GM18868 (cell line): Measurements from ENCODE around the gene HMGB2.

Experiments
- ATAC-seq: cut with Tn5 transposase; IDR thresholded peaks from one replicate; pipeline ENCODE4 v1.9.1; 2021; ENCODE audit warnings: mild to moderate bottlenecking, moderate library complexity; ENCODE audit not compliant: unreplicated experiment

HMGB2 gene

DNA sequence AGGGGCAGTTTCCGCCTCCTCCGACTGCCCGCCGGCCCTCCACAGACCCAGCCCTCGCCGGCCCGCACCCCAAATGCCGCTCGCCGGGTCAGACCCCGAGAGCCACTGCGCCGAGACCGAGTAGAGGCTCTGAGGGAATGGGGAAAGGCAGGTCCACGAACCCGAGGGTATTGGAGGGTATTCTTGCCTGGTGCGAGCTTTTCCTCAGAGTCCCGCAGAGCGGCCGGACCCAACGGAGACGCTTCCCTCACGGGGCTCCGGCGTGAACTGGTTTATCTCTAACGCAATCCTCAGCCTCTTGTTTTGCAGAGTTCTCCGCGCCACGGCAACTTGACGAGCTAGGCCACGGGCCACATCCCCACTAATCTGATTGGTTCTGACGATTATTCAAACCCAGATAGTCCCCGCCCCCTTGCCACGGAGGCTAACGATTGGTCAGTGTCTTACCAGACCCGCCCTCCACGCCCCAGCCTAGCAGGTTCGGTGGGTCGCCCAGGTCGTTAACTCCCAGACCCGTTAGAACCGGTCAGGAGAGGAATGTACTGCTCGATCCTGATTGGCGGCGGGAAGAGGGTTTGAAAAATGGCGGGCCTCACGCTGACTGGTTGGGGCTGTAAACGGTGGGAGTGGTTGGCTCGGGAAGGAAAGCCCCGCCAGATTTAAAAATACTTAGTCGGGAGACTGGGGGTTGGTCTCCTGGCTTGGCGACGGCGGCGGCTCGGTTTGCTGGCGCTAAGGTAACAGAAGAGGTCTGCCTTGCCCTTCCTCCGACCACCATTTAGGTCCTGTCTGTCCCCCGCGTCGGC, at the start of gene HMGB2:
Gene HMGB2, minus strand, starts transcription at position 274 of the 806 bp plus-strand sequence. CDS start 709 bp downstream, outside the sequence.
- ATAC-seq, result peak; percentile 90

- no peak for ATAC-seq
These were observed 48.2 kb upstream of the HMGB2 start for GRCh38 chr4:173382349-173382748.

DNA sequence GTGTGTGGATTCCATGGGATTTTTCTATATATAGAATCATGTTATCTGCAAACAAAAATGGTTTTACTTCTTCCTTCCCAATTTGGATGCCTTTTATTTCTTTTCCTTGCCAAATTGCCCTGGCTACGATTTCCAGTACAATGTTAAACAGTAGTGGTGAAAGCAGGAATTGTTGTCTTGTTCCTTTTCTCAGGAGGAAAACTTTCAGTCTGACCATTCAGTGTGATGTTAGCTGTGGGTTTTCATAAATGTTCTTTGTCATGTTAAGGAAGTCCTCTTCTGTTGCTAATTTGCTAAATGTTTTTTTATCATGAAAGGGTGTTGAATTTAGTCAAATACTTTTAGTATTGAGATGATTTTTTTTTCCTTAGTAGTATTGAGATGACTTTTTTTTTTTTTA, 47.5 kb upstream of the HMGB2 start:
- no peak for ATAC-seq

DNA sequence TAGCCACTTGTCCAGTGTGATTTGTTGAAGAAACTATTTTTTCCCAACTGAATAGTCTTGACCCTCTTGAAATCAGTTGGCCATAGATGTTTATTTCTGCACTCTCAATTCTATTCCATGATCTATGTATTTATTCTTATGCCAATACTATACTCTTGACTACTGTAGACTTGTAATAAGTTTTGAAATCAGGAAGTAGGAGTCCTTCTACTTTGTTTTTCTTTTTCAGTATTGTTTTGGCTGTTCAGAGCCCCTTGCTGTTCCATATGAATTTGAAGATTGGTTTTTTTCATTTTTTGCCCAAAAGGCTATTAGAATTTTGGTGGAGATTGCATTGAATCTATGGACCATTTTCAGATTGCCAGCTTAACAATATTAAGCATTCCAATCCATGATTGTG, 46.8 kb upstream of the HMGB2 start:
- peak; percentile 68 for ATAC-seq

DNA sequence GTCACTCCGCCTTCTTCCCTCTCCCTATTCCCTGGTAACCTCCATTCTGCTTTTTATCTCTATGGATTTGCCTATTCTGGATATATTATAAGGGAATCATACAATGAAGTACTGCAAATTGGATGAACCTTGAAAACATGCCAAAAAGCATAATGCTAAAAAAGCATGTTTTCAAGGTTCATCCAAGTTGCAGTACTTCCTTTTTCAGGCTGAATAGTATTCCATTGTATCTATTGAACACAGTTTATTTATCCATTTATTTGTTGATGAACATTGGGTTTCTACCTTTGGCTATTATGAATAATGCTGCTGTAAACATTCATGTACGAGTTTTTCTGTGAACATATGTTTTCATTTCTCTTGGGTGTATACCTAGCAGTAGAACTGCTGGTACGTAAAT, 45.8 kb upstream of the HMGB2 start:
- no peak for ATAC-seq

DNA sequence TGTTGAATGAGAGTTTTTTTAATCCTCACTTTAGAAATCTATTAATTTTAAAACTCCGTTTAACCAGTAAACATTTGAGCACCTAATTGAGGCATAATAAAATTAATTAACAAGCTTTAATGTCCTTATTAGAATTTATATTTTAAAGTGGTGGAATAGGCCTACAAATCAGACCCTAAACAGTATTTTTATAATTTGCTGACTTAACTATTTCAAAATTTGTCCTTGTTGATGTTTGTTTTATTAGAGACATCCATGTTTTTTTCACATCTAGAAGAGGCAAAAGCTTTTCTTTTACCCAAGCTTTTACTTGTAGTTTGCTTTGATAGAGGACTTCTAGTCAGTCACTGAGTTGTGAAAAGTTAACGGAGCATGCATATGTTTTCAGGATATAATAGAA, 40.4 kb upstream of the HMGB2 start:
- ATAC-seq, result no peak

DNA sequence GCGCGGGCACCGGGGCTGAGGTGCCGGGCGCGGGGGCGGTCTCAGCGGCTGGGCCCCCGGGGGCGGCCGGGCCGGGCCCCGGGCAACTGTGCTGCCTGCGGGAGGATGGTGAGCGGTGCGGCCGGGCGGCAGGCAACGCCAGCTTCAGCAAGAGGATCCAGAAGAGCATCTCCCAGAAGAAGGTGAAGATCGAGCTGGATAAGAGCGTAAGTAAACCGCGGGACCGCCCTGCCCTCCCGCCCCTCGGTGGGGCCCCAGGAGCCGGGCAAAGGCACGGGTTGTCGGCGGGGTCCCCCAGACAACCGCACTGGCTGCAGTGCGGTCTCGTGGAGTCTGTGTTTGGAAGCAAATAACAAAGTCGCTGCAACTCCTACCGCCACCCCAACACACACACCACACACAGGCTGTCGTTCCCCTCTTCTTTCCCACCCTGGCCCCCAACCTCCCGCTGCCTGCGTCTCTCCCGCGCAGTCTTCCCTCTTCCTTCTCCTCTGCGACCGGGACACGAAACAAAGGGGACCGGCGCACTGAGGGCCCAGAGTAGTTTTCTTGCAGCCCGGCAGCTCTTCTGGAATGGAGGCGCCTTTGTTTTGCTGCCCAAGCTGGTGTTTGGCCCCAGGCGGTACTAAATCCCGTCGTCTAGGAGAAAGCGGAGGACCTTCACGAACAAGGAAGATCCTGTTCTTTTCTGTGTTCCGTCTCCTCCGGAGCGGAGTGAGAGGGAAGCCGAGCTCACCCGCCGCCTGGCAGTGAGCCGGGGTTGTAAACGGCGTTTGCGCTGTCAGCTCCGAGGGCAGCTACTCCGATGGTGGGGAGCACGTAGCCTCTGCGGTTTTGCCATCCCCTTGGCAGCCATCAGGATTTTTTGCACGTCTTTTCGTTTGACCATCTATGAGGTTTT, 37.4 kb upstream of the HMGB2 start:
- peak; percentile 14 for ATAC-seq

- ATAC-seq, result peak; percentile 66
These were observed 36.5 kb upstream of the HMGB2 start, which contains the start of gene SAP30 for GRCh38 chr4:173370477-173371291. SAP30 (plus strand) TSS chr4:173370954; CDS start chr4:173371183, 229 bp downstream.

DNA sequence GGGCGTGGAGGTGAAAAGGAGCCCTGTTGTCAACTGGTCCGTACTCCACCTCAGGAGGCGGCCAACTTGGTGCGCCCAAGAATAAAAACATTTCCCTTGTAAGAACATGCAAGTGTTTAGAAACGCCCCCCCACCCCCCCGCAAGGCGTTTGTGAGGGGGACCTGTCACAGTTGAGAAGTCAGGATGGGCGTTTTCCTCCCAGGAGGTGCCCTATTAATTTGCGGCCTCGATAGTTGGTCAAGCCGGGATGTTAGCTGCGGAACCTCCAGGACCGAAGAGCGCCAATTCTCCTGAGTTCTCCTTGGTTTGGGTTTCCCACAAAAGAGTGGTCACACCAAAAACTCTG, 35.9 kb upstream of the HMGB2 start:
- peak; percentile 2 for ATAC-seq

DNA sequence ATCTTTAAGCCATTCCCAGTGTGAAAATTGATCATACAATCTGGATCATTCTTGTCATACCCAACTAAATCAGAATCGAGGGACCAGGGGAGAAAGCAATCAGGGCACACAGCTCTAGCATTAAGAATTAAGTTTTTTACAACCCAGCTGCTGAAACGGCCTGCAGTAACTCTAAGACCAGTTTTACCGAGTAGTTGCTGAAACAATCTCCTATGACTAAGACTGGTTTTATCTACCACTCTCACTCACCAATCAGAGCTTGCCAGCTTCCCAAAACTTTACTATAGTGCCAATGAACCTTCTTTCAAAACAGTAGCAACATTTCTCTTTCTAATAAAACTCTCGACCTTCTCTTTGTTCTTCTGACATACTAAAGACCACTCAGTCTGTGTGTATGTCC, 33.8 kb upstream of the HMGB2 start:
- ATAC-seq, result no peak

DNA sequence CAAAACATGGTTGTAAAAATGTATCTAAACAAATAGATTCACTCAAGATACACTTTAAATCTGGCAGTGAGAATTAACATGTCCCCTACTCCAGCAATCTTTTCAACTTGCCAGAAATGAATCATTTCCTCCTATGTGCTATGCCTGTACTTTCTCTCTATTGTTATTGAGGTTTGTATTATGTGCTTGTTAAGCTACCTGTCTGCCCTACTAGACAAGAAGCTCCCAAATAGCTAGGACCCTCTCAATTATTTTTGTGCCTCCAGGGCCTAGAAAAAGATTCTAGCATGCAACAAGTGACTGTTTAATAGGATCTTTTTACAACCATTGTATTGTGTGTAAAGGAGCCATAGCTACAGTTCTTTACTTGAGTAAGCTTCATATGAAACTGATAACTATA, 33.1 kb upstream of the HMGB2 start:
- peak; percentile 27 for ATAC-seq

- ATAC-seq, result no peak
These were observed 31.3 kb upstream of the HMGB2 start for GRCh38 chr4:173365359-173365996.

- no peak for ATAC-seq
These were observed 28.5 kb upstream of the HMGB2 start for GRCh38 chr4:173362666-173363065.

- no peak for ATAC-seq
These were observed 26.5 kb upstream of the HMGB2 start for GRCh38 chr4:173360587-173361221.

DNA sequence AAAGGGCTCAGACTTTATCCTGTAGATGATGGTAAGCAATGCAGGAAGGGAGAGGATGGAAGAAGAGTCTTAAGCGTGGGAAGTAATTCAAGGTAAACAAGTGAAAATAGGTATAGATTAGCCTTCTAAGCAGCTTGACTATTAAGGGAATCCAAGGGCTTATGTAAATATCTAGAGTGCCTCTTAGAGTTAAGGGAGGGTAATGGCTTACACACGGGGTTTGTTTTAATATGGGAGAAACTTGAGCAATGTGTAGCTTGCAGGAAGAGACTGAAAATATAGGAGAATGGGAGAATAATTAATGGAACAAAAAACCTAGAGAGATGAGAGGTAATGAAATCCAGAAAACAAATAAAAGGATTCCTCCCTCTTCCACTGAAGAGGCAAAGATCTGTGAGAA, 23.8 kb upstream of the HMGB2 start:
- ATAC-seq, result no peak

DNA sequence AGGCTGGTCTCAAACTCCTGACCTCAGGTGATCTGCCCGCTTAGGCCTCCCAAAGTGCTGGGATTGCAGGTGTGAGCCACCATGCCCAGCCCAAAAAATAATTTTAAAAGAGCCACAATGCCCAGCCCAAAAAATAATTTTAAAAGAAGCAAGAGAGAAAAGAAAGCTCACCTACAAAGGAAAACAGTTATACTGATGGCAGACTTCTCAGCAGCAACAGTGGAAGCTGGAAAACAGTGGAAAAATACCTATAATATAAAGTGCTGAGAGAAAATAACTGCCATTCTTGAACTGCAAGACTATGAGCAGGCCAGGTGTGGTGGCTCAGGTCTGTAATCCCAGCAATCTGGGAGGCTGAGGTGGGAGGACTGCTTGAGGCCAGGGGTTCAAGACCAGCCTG, 13.3 kb upstream of the HMGB2 start:
- ATAC-seq, result no peak

GRCh38 chr4:173346074-173346473, 11.9 kb upstream of the HMGB2 start:
- no peak for ATAC-seq

- ATAC-seq, result peak; percentile 91
These were observed 11.5 kb upstream of the HMGB2 start for GRCh38 chr4:173345648-173346047.

DNA sequence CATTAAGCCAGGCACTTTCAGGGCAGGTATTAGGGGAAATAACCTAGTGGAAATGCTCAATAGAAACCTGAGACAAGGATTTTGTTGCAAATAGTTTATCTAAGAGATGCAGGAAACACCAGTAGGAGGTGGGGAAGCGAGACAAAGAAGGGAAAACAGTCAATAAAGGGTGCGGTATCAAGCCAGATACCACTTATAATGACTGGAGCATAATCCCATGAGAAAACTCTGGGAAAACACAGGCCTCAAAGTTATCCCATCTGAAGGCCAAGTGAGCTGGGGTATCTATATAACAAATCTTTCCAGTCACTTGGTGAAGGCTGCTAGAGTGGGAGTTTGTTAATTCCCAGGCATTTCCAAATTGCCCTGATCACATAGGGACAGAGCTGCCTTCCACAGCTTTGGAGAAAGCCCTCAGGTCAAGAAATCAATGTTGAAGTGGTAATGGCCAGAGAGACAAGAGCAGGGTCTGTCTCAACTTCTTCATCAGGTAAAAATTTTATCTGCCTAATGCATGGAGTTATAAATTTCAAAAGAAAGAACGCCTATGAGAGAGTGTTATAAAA, 9.8 kb upstream of the HMGB2 start:
- no peak for ATAC-seq

GRCh38 chr4:173337463-173337862, 3.3 kb upstream of the HMGB2 start:
- no peak for ATAC-seq
